HepG2 (cell line): ENCODE results near the gene RRAD. TPM values are rescaled to one million over a fixed set of nuclear protein-coding genes. Genes with fewer than 3 reads are reported as not detected.
A peak's percentile ranks its signal among the peaks of the same experiment; 100 is the strongest.

ENCODE experiments used
- ASH2L ChIP-seq: fragments of 300-600, 200-600 bp; sonication (generic); IDR thresholded peaks from 2 replicates; pipeline ENCODE4 v1.7.0; 2017; ENCODE audit warnings: low read depth, mild to moderate bottlenecking, moderate library complexity, mixed read lengths, low read length; ENCODE audit not compliant: insufficient read length
- HNRNPUL1 ChIP-seq: fragments of 200-400 bp; formaldehyde crosslinking; IDR thresholded peaks from 2 replicates; pipeline ENCODE4 v1.6.1; 2017; ENCODE audit warnings: low read depth, mild to moderate bottlenecking, low read length, moderate library complexity
- NCOA5 ChIP-seq: sonication (generic); formaldehyde crosslinking; IDR thresholded peaks from 2 replicates; pipeline ENCODE4 v1.4.0; 2020; ENCODE audit warnings: missing genetic modification reagents
- NONO ChIP-seq, 2 experiments: fragments of 450-650 bp in 1 of 2; sonication (generic) in 1 of 2; formaldehyde crosslinking in 1 of 2; IDR thresholded peaks in 1 of 2; conservative IDR thresholded peaks in 1 of 2; 2 replicates each; pipeline versions ENCODE4 v1.6.1 to v1.8.0; 2017 to 2022; ENCODE audit warnings: mild to moderate bottlenecking in 1 of 2, missing genetic modification reagents in 1 of 2, moderate library complexity in 1 of 2
- NR3C1 ChIP-seq: sonication (generic); formaldehyde crosslinking; IDR thresholded peaks from 2 replicates; pipeline ENCODE4 v1.4.0; 2020; ENCODE audit warnings: missing genetic modification reagents
- PPARG ChIP-seq: conservative IDR thresholded peaks from 2 replicates; pipeline ENCODE4 v1.6.1; 2016; ENCODE audit warnings: missing biosample characterization, missing genetic modification reagents
- RBFOX2 ChIP-seq: fragments of 200-400 bp; formaldehyde crosslinking; IDR thresholded peaks from 2 replicates; pipeline ENCODE4 v1.6.1; 2017; ENCODE audit warnings: low read depth, mild to moderate bottlenecking, low read length
- RXRB ChIP-seq: IDR thresholded peaks from 2 replicates; pipeline ENCODE4 v1.6.1; 2016; ENCODE audit warnings: borderline replicate concordance, missing genetic modification reagents, missing compliant biosample characterization
- SRSF1 ChIP-seq: fragments of 200-400 bp; formaldehyde crosslinking; optimal IDR thresholded peaks from 2 replicates; pipeline ENCODE3; 2017; ENCODE audit warnings: mild to moderate bottlenecking, low read depth, low read length, moderate library complexity
- TGIF2 ChIP-seq: IDR thresholded peaks from 2 replicates; pipeline ENCODE4 v1.6.1; 2016; ENCODE audit warnings: control low read depth, missing compliant biosample characterization
- TSC22D2 ChIP-seq: sonication (generic); formaldehyde crosslinking; IDR thresholded peaks from 2 replicates; pipeline ENCODE4 v1.5.1; 2020; ENCODE audit warnings: missing genetic modification reagents, mild to moderate bottlenecking, borderline replicate concordance
- YEATS2 ChIP-seq: sonication (generic); formaldehyde crosslinking; IDR thresholded peaks from 2 replicates; pipeline ENCODE4 v1.4.0; 2020; ENCODE audit warnings: missing genetic modification reagents, borderline replicate concordance
- ZFP82 ChIP-seq: sonication (generic); formaldehyde crosslinking; IDR thresholded peaks from 2 replicates; pipeline ENCODE4 v1.5.1; 2020; ENCODE audit warnings: mild to moderate bottlenecking, missing genetic modification reagents, borderline replicate concordance
- ZNF292 ChIP-seq: sonication (generic); formaldehyde crosslinking; IDR thresholded peaks from 2 replicates; pipeline ENCODE4 v1.8.1; 2022; ENCODE audit warnings: mild to moderate bottlenecking, low read depth, missing genetic modification reagents, borderline replicate concordance
- ZNF329 ChIP-seq: sonication (generic); formaldehyde crosslinking; IDR thresholded peaks from 2 replicates; pipeline ENCODE4 v1.9.0; 2021; ENCODE audit warnings: low read depth, mild to moderate bottlenecking, missing genetic modification reagents
- ZNF83 ChIP-seq: sonication (generic); formaldehyde crosslinking; IDR thresholded peaks from 2 replicates; pipeline ENCODE4 v1.4.0; 2020; ENCODE audit warnings: missing genetic modification reagents, mild to moderate bottlenecking, borderline replicate concordance
- ZSCAN31 ChIP-seq: sonication (generic); formaldehyde crosslinking; IDR thresholded peaks from 2 replicates; pipeline ENCODE4 v1.5.0; 2020; ENCODE audit warnings: low read depth, mild to moderate bottlenecking, missing genetic modification reagents
- polyA plus RNA-seq, 8 experiments: library from polyadenylated mRNA; depleted of rRNA in 3 of 8; stranded (reverse) in 7 of 8; unstranded in 1 of 8; fragments of >200 nt; fragmentation: Illumina TruSeq in 4 of 8; extraction: Trizol in 4 of 8; gene quantifications; 2 replicates each; pipeline versions ENCODE4 v1.2.1 to v1.2.3, GENCODE V29; 2011 to 2016; ENCODE audit warnings: low read depth in 4 of 8, missing spikeins in 1 of 8, mixed read lengths in 1 of 8; ENCODE audit not compliant: insufficient read depth in 1 of 8
- total RNA-seq, 5 experiments: library from RNA; depleted of rRNA; stranded (reverse); fragments of >200 nt; fragmentation: Illumina TruSeq; extraction: Trizol; gene quantifications; 2 replicates each; pipeline ENCODE4 v1.2.3, GENCODE V29; 2016; ENCODE audit warnings: low read depth in 1 of 5
- TF ChIP-seq, protein P1 (sequence below): sonication (generic); formaldehyde crosslinking; IDR thresholded peaks from 2 replicates; pipeline ENCODE4 v1.9.0; 2021; ENCODE audit warnings: missing genetic modification reagents, borderline replicate concordance
- TF ChIP-seq, protein P2 (sequence below): sonication (generic); formaldehyde crosslinking; IDR thresholded peaks from 2 replicates; pipeline ENCODE4 v1.5.0; 2020; ENCODE audit warnings: missing genetic modification reagents
- TF ChIP-seq, protein P3 (sequence below): sonication (generic); formaldehyde crosslinking; IDR thresholded peaks from 2 replicates; pipeline ENCODE4 v1.5.1; 2020; ENCODE audit warnings: mild to moderate bottlenecking, missing genetic modification reagents, moderate library complexity

The RRAD gene
- total and polyA plus RNA-seq, 2 of the 13 experiments (the other 11 are each of a cell fraction or from before 2014, with no cell fraction given) = 0.80 to 1.1 TPM

DNA sequence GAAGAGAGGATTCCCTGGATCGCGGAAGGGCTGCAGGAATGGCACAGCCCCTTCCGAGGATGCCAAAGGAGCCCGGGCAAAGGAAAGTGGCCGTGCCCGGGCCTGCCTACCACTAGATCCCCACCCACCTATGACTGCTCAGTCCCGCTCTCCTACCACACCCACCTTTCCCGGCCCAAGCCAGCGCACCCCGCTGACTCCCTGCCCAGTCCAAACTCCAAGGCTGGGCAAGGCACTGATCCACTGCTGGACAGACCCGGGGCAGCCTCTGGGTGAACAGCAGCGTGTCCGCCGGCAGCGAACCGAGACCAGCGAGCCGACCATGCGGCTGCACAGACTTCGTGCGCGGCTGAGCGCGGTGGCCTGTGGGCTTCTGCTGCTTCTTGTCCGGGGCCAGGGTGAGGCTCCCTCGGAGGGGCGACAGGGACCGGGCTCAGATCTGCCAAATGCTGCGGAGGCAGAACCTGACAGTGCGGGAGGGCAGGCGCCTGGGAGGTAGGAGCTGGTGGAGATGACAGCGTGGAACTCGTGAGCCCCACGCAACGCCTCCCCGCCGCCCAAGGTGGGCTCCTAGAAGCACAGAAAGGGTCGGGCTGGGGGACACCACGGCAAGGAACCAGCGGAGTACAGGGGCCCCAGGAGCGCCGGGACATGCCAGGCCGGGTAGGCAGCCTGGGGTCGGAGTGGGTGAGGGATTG is 10.1 kb upstream of the RRAD start, which contains the start of gene CES2 (continued):
- peak; percentile 59; the same call in 1 of the 2 replicates for TF ChIP-seq ZSCAN31 (CRISPR knock-in tag)
- peak; percentile 88 for TF ChIP-seq ZNF292
- TF ChIP-seq ZFP82 = 0 out of 2 replicates have a peak, but pooled peaks have one; percentile 4
- no peak for TF ChIP-seq ZNF83 (CRISPR knock-in tag)
- TF ChIP-seq HNRNPUL1 = no peak
- no peak for TF ChIP-seq ASH2L
- no peak for TF ChIP-seq SRSF1
- TF ChIP-seq, protein P1, sequence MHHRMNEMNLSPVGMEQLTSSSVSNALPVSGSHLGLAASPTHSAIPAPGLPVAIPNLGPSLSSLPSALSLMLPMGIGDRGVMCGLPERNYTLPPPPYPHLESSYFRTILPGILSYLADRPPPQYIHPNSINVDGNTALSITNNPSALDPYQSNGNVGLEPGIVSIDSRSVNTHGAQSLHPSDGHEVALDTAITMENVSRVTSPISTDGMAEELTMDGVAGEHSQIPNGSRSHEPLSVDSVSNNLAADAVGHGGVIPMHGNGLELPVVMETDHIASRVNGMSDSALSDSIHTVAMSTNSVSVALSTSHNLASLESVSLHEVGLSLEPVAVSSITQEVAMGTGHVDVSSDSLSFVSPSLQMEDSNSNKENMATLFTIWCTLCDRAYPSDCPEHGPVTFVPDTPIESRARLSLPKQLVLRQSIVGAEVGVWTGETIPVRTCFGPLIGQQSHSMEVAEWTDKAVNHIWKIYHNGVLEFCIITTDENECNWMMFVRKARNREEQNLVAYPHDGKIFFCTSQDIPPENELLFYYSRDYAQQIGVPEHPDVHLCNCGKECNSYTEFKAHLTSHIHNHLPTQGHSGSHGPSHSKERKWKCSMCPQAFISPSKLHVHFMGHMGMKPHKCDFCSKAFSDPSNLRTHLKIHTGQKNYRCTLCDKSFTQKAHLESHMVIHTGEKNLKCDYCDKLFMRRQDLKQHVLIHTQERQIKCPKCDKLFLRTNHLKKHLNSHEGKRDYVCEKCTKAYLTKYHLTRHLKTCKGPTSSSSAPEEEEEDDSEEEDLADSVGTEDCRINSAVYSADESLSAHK = 0 out of 2 replicates have a peak, but pooled peaks have one; percentile 20
- TF ChIP-seq RXRB (CRISPR knock-in tag) = peak; percentile 57; the same call in 1 of the 2 replicates
- TF ChIP-seq TSC22D2 (CRISPR knock-in tag) = no peak
- TF ChIP-seq NCOA5 (CRISPR knock-in tag) = no peak
- TF ChIP-seq NR3C1 = no peak
- TF ChIP-seq, protein P2, sequence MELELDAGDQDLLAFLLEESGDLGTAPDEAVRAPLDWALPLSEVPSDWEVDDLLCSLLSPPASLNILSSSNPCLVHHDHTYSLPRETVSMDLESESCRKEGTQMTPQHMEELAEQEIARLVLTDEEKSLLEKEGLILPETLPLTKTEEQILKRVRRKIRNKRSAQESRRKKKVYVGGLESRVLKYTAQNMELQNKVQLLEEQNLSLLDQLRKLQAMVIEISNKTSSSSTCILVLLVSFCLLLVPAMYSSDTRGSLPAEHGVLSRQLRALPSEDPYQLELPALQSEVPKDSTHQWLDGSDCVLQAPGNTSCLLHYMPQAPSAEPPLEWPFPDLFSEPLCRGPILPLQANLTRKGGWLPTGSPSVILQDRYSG (CRISPR knock-in tag) = 0 out of 2 replicates have a peak, but pooled peaks have one; percentile 67
- TF ChIP-seq PPARG (CRISPR knock-in tag) = no peak
- TF ChIP-seq TGIF2 (CRISPR knock-in tag) = no peak
- TF ChIP-seq RBFOX2 = peak; percentile 91
- no peak for TF ChIP-seq NONO (IDR thresholded peaks at IDR 0.05)
- TF ChIP-seq NONO (CRISPR knock-in tag; conservative IDR thresholded peaks at IDR 0.05) = peak; percentile 97
- TF ChIP-seq, protein P3, sequence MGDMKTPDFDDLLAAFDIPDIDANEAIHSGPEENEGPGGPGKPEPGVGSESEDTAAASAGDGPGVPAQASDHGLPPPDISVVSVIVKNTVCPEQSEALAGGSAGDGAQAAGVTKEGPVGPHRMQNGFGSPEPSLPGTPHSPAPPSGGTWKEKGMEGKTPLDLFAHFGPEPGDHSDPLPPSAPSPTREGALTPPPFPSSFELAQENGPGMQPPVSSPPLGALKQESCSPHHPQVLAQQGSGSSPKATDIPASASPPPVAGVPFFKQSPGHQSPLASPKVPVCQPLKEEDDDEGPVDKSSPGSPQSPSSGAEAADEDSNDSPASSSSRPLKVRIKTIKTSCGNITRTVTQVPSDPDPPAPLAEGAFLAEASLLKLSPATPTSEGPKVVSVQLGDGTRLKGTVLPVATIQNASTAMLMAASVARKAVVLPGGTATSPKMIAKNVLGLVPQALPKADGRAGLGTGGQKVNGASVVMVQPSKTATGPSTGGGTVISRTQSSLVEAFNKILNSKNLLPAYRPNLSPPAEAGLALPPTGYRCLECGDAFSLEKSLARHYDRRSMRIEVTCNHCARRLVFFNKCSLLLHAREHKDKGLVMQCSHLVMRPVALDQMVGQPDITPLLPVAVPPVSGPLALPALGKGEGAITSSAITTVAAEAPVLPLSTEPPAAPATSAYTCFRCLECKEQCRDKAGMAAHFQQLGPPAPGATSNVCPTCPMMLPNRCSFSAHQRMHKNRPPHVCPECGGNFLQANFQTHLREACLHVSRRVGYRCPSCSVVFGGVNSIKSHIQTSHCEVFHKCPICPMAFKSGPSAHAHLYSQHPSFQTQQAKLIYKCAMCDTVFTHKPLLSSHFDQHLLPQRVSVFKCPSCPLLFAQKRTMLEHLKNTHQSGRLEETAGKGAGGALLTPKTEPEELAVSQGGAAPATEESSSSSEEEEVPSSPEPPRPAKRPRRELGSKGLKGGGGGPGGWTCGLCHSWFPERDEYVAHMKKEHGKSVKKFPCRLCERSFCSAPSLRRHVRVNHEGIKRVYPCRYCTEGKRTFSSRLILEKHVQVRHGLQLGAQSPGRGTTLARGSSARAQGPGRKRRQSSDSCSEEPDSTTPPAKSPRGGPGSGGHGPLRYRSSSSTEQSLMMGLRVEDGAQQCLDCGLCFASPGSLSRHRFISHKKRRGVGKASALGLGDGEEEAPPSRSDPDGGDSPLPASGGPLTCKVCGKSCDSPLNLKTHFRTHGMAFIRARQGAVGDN = peak; percentile 97
- TF ChIP-seq ZNF329 (CRISPR knock-in tag) = no peak
- TF ChIP-seq YEATS2 = peak; percentile 71; the same call in 1 of the 2 replicates
